ENCODE measurements around the gene MDM2. TPM values are rescaled to one million over a fixed set of nuclear protein-coding genes. Genes with fewer than 3 reads are reported as not detected.
"Not testable (repeated sequence)": the region's sequence is repeated elsewhere in the genome, so short reads cannot be mapped to it uniquely, and the experiment has no call there.

MDM2 gene
- total RNA-seq, 1 donor from 2014 or later: 71.6 TPM

GRCh38 chr12:68785823-68786222 lies 22.2 kb upstream of the MDM2 start:
- no peak for DNase-seq (ENCODE audit: low read depth in 2 of 2)

GRCh38 chr12:68786929-68787328 lies 21.0 kb upstream of the MDM2 start:
- DNase-seq (ENCODE audit: low read depth in 2 of 2): peak in 1 of 2 donors; percentile 63

- DNase-seq (ENCODE audit: low read depth in 2 of 2): no peak
Measured at GRCh38 chr12:68788554-68789143, 19.3 kb upstream of the MDM2 start.

- DNase-seq (ENCODE audit: low read depth in 2 of 2): no peak
Measured at GRCh38 chr12:68789144-68789878, 18.7 kb upstream of the MDM2 start.

- no peak for DNase-seq (ENCODE audit: low read depth in 2 of 2)
Measured at GRCh38 chr12:68790081-68790951, 17.7 kb upstream of the MDM2 start.

- DNase-seq (ENCODE audit: low read depth in 2 of 2): no peak
Measured at GRCh38 chr12:68790952-68791234, 17.1 kb upstream of the MDM2 start.

- no peak for DNase-seq (ENCODE audit: low read depth in 2 of 2)
Measured at GRCh38 chr12:68791897-68792481, 16.0 kb upstream of the MDM2 start.

- peak; percentile 59 to 70 for DNase-seq (ENCODE audit: low read depth in 2 of 2)
Measured at GRCh38 chr12:68792952-68793351, 15.0 kb upstream of the MDM2 start.

GRCh38 chr12:68793436-68793835 lies 14.5 kb upstream of the MDM2 start:
- no peak for DNase-seq (ENCODE audit: low read depth in 2 of 2)

GRCh38 chr12:68793975-68794652 lies 13.9 kb upstream of the MDM2 start:
- no peak for DNase-seq (ENCODE audit: low read depth in 2 of 2)

GRCh38 chr12:68794653-68795251 lies 13.2 kb upstream of the MDM2 start:
- peak in 1 of 2 donors; percentile 64 for DNase-seq (ENCODE audit: low read depth in 2 of 2)

- no peak for DNase-seq (ENCODE audit: low read depth in 2 of 2)
Measured at GRCh38 chr12:68796399-68796798, 11.6 kb upstream of the MDM2 start.

- no peak for DNase-seq (ENCODE audit: low read depth in 2 of 2)
Measured at GRCh38 chr12:68798882-68799234, 9.1 kb upstream of the MDM2 start.

- DNase-seq (ENCODE audit: low read depth in 2 of 2): no peak
Measured at GRCh38 chr12:68800294-68800693, 7.7 kb upstream of the MDM2 start.

GRCh38 chr12:68801124-68801523 lies 6.9 kb upstream of the MDM2 start:
- not testable (repeated sequence) for DNase-seq (ENCODE audit: low read depth in 2 of 2)

- DNase-seq (ENCODE audit: low read depth in 2 of 2): not testable (repeated sequence)
Measured at GRCh38 chr12:68802372-68802745, 5.6 kb upstream of the MDM2 start.

- DNase-seq (ENCODE audit: low read depth in 2 of 2): not testable (repeated sequence)
Measured at GRCh38 chr12:68802911-68803651, 4.9 kb upstream of the MDM2 start.

- DNase-seq (ENCODE audit: low read depth in 2 of 2): no peak
Measured at GRCh38 chr12:68803948-68804656, 3.9 kb upstream of the MDM2 start.

GRCh38 chr12:68804657-68805591 lies 3.1 kb upstream of the MDM2 start:
- no peak for DNase-seq (ENCODE audit: low read depth in 2 of 2)

Measured in lung microvascular endothelial cell (primary cell).